Measurements from ENCODE around the gene ALDH1A1. TPM values are rescaled to one million over a fixed set of nuclear protein-coding genes. Genes with fewer than 3 reads are reported as not detected.

The ALDH1A1 gene
- total RNA-seq, 4 donors from 2014 or later: 66.4 to 97.5 (median 82.3) TPM

- TF ChIP-seq POLR2A (IDR thresholded peaks at IDR 0.05; ENCODE audit: low read depth) (no peak), CTCF (IDR thresholded peaks at IDR 0.05) (no peak), EP300 (IDR thresholded peaks at IDR 0.05) (no peak), POLR2AphosphoS5 (IDR thresholded peaks at IDR 0.05) (no peak)
- no peaks in the 10 kb centered on the region for H3K27me3 ChIP-seq
- peak overlapping the region; percentile 40 to 58 (median 44) for H3K4me3 ChIP-seq
- no peaks in the 10 kb centered on the region for H3K36me3 ChIP-seq
- intact Hi-C loops (cut with DNase I): no loop called here
- H3K27ac ChIP-seq (replicated peaks in 1 of 4): peak overlapping the region; percentile 50 to 62 (median 52)
- no peaks in the 10 kb centered on the region for H3K9me3 ChIP-seq
- 46% methylated on average over 3 of the region's 3 CpGs for WGBS
- H3K4me1 ChIP-seq: peaks cover 4 to 38% (median 22%) of the 10 kb centered on the region in 4 donors
- no peak for DNase-seq (ENCODE audit: extremely low spot score)
Measured at GRCh38 chr9:72952381-72952690, 517 bp downstream of the ALDH1A1 start.

GRCh38 chr9:72951520-72952380 is 1.1 kb downstream of the ALDH1A1 start:
- no peaks in the 10 kb centered on the region for H3K36me3 ChIP-seq
- intact Hi-C loops (cut with DNase I): no loop called here
- no peaks in the 10 kb centered on the region for H3K27me3 ChIP-seq
- DNase-seq (ENCODE audit: extremely low spot score): no peak
- H3K27ac ChIP-seq (replicated peaks in 1 of 4): peak overlapping the region; percentile 50 to 62 (median 52)
- TF ChIP-seq EP300 (IDR thresholded peaks at IDR 0.05) (no peak), POLR2A (IDR thresholded peaks at IDR 0.05; ENCODE audit: low read depth) (no peak), CTCF (IDR thresholded peaks at IDR 0.05) (no peak), POLR2AphosphoS5 (IDR thresholded peaks at IDR 0.05) (no peak)
- peaks cover 4 to 38% (median 22%) of the 10 kb centered on the region in 4 donors for H3K4me1 ChIP-seq
- no peaks in the 10 kb centered on the region for H3K9me3 ChIP-seq
- WGBS: 39% methylated on average over 5 of the region's 5 CpGs
- H3K4me3 ChIP-seq: peak overlapping the region; percentile 40 to 58 (median 44)

- Histone ChIP-seq H3K9me3 (no peaks in the 10 kb centered on the region), H3K27ac (replicated peaks in 1 of 4) (peak overlapping the region; percentile 13 to 62 (median 34)), H3K4me3 (peak overlapping the region; percentile 40 to 58 (median 44)), H3K36me3 (no peaks in the 10 kb centered on the region), H3K4me1 (peaks cover 4 to 38% (median 22%) of the 10 kb centered on the region in 4 donors), H3K27me3 (no peaks in the 10 kb centered on the region)
- no peak for DNase-seq (ENCODE audit: extremely low spot score)
- TF ChIP-seq POLR2AphosphoS5 (IDR thresholded peaks at IDR 0.05) (no peak), POLR2A (IDR thresholded peaks at IDR 0.05; ENCODE audit: low read depth) (no peak), EP300 (IDR thresholded peaks at IDR 0.05) (no peak), CTCF (IDR thresholded peaks at IDR 0.05) (no peak)
- WGBS: 53% methylated on average over 7 of the region's 7 CpGs
- intact Hi-C loops (cut with DNase I): no loop called here
Measured at GRCh38 chr9:72950875-72951442, 1.9 kb downstream of the ALDH1A1 start.

GRCh38 chr9:72949918-72950325 is 2.9 kb downstream of the ALDH1A1 start:
- H3K27me3 ChIP-seq: no peaks in the 10 kb centered on the region
- H3K4me3 ChIP-seq: peak overlapping the region; percentile 40 to 58 (median 44)
- H3K9me3 ChIP-seq: no peaks in the 10 kb centered on the region
- WGBS: 81% methylated on average over 7 of the region's 7 CpGs
- DNase-seq (ENCODE audit: extremely low spot score): no peak
- intact Hi-C loops (cut with DNase I): no loop called here
- H3K36me3 ChIP-seq: no peaks in the 10 kb centered on the region
- peaks cover 4 to 30% (median 20%) of the 10 kb centered on the region in 4 donors for H3K4me1 ChIP-seq
- H3K27ac ChIP-seq (replicated peaks in 1 of 4): peak overlapping the region in 1 of 4 donors; percentile 29
- TF ChIP-seq POLR2AphosphoS5 (IDR thresholded peaks at IDR 0.05) (no peak), CTCF (IDR thresholded peaks at IDR 0.05) (no peak)
